ENCODE results near the gene FLT4.

DNA sequence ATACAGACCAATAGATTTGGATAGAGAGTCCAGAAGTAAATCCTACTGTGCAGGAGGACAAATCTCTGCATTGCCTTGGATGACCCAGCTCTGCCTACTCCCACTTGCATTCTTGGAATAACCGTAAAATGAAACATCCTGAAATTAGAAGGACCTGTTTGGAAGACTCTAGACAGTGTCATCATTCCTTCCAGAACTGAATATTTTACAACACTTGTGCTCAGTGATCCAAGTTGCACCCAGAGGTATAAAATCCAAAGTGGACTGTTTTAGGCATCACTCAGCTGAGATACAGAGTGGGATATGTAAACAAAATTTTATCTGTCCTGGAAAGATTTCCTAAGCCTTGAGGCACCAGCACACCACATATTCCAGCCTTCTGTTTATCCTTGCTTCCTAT lies 46.7 kb upstream of the FLT4 start:
- TF ChIP-seq GATA3 (IDR thresholded peaks at IDR 0.05; ENCODE audit: low read depth, low read length): no peak
- no peak for TF ChIP-seq GATA2 (IDR thresholded peaks at IDR 0.05; ENCODE audit: low read depth, low read length)
